HepG2 (cell line): ENCODE data around the gene SLC15A1. TPM values are rescaled to one million over a fixed set of nuclear protein-coding genes. Genes with fewer than 3 reads are reported as not detected.

Experiments
- ARID3A ChIP-seq: IDR thresholded peaks from 2 replicates; pipeline ENCODE4 v1.6.1; 2012; ENCODE audit warnings: low read depth, low read length, improper control_type of control experiment
- ARNTL ChIP-seq: sonication (generic); formaldehyde crosslinking; IDR thresholded peaks from 2 replicates; pipeline ENCODE4 v1.4.0; 2020; ENCODE audit warnings: mild to moderate bottlenecking, missing genetic modification reagents
- FOXA3 ChIP-seq: IDR thresholded peaks from 2 replicates; pipeline ENCODE4 v1.6.1; 2016; ENCODE audit warnings: missing genetic modification reagents, missing compliant biosample characterization
- HNF1B ChIP-seq: sonication (generic); formaldehyde crosslinking; IDR thresholded peaks from 2 replicates; pipeline ENCODE4 v1.5.1; 2020; ENCODE audit warnings: mild to moderate bottlenecking, moderate library complexity, missing genetic modification reagents
- HOXA9 ChIP-seq: sonication (generic); formaldehyde crosslinking; IDR thresholded peaks from 2 replicates; pipeline ENCODE4 v1.8.1; 2022; ENCODE audit warnings: missing genetic modification reagents, mild to moderate bottlenecking, moderate library complexity, borderline replicate concordance
- NFKBIZ ChIP-seq: IDR thresholded peaks from 2 replicates; pipeline ENCODE4 v1.6.1; 2018; ENCODE audit warnings: missing genetic modification reagents, missing compliant biosample characterization
- TARDBP ChIP-seq: sonication (generic); formaldehyde crosslinking; IDR thresholded peaks from 2 replicates; pipeline ENCODE4 v1.8.0; 2022; ENCODE audit warnings: mild to moderate bottlenecking, missing genetic modification reagents
- ZNF562 ChIP-seq: sonication (generic); formaldehyde crosslinking; IDR thresholded peaks from 2 replicates; pipeline ENCODE4 v1.8.0; 2022; ENCODE audit warnings: missing genetic modification reagents, borderline replicate concordance
- ZNF652 ChIP-seq: IDR thresholded peaks from 2 replicates; pipeline ENCODE4 v1.6.1; 2016; ENCODE audit warnings: low read depth, borderline replicate concordance
- ZNF747 ChIP-seq: sonication (generic); formaldehyde crosslinking; IDR thresholded peaks from 2 replicates; pipeline ENCODE4 v1.8.1; 2023; ENCODE audit warnings: missing genetic modification reagents, mild to moderate bottlenecking, borderline replicate concordance
- ZNF879 ChIP-seq: sonication (generic); formaldehyde crosslinking; IDR thresholded peaks from 2 replicates; pipeline ENCODE4 v1.8.1; 2023; ENCODE audit warnings: missing genetic modification reagents
- polyA plus RNA-seq, 8 experiments: library from polyadenylated mRNA; depleted of rRNA in 3 of 8; stranded (reverse) in 7 of 8; unstranded in 1 of 8; fragments of >200 nt; fragmentation: Illumina TruSeq in 4 of 8; extraction: Trizol in 4 of 8; gene quantifications; 2 replicates each; pipeline versions ENCODE4 v1.2.1 to v1.2.3, GENCODE V29; 2011 to 2016; ENCODE audit warnings: low read depth in 4 of 8, missing spikeins in 1 of 8, mixed read lengths in 1 of 8; ENCODE audit not compliant: insufficient read depth in 1 of 8
- total RNA-seq, 5 experiments: library from RNA; depleted of rRNA; stranded (reverse); fragments of >200 nt; fragmentation: Illumina TruSeq; extraction: Trizol; gene quantifications; 2 replicates each; pipeline ENCODE4 v1.2.3, GENCODE V29; 2016; ENCODE audit warnings: low read depth in 1 of 5
- TF ChIP-seq, protein P1 (sequence below): sonication (generic); formaldehyde crosslinking; IDR thresholded peaks from 2 replicates; pipeline ENCODE4 v1.4.0; 2020; ENCODE audit warnings: missing genetic modification reagents, low read depth, mild to moderate bottlenecking, borderline replicate concordance

SLC15A1 gene
- total and polyA plus RNA-seq, 2 of the 13 experiments (the other 11 are each of a cell fraction or from before 2014, with no cell fraction given), result 0.17 to 0.20 TPM

GRCh38 chr13:98795220-98795619, 42.7 kb upstream of the SLC15A1 start (continued):
- TF ChIP-seq HNF1B (CRISPR knock-in tag) (no peak), ZNF879 (CRISPR knock-in tag) (no peak), ARID3A (no peak), TARDBP (CRISPR knock-in tag) (no peak), ZNF652 (CRISPR knock-in tag) (no peak), FOXA3 (CRISPR knock-in tag) (no peak), ZNF747 (CRISPR knock-in tag) (no peak), ARNTL (CRISPR knock-in tag) (no peak), NFKBIZ (no peak), ZNF562 (CRISPR knock-in tag) (no peak), HOXA9 (CRISPR knock-in tag) (no peak)
- TF ChIP-seq, protein P1, sequence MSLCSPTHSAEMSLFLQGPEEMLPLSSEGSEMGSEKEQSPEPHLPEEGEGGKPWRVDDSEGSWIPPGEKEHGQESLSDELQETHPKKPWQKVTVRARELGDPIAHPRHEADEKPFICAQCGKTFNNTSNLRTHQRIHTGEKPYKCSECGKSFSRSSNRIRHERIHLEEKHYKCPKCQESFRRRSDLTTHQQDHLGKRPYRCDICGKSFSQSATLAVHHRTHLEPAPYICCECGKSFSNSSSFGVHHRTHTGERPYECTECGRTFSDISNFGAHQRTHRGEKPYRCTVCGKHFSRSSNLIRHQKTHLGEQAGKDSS, result no peak
